ENCODE data around the gene CD44.

Gene CD44

DNA sequence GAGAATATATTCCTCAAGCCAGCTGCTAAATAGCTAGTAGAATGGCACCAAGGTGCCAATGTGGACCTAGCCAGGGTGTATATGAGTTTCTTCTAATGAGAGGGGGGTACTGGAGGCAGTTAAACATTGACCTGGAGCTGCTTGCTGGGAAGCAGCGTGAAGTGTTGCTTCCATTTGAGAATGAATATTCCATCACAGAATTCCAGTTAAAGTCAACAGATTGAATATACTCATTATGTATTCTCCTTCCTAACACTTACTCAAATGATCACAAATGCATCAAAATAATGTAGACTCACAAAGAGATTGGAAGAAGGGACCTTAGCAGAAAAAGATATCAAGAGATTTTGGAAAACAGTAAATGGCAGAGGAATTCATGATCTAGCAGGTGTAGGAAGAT, 102.1 kb downstream of the CD44 start:
- no peak for FAIRE-seq

DNA sequence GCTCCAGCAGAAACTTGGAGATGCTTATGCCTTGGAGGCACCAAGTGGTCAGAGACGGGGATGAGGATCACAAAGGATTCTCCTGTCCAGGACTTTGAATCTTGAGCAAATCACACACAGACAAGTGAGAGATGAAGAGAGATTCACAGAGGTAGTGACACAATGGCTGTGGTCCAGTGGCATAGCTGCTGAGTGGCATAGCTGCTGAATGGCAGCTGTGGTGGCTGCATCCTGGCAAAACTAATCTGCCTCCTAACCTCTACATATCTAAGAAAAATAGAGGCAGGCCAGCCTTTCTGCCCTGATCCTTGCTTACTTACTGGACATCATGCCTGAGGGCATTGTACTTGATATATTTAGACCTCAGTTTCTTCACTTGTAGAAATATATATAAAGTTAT, 102.6 kb downstream of the CD44 start:
- FAIRE-seq: no peak

DNA sequence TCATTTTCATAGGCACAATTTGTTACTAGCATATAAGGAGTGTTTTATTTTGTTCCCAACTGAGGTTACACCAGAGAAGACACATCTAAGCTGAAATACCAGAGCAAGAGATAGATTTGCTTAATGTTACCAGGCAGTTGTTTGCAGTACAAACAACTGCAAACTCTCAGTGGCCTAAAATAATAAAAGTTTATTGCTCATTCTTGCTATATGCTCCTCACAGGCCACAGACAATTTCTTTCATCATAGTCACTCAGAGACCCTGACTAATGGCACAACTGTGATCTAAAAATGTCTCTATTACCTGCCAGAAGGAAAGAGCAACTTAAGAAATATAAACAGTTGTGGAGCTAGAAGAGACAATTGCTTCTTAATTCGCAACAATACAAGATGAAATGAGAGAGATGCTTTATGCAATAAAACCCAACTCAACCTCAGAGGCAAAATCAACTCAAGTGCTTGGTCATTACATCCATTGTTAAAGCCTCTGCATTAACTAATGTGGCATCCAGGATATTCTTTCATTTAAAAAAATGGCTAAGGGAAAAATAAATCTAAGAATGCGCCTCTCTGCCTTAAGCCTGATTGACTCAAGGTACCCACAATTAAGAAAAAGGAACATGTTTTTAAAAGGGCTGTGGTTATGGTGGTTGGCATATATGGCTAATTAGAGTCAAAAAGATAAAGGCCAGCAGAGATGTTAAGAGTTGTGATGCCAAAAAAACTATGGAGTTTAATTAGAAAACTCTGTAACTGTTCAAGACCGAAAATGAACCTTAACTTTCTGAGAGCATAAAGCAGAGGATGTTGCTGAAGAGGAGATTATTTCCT, 103.7 kb downstream of the CD44 start:
- FAIRE-seq: no peak

DNA sequence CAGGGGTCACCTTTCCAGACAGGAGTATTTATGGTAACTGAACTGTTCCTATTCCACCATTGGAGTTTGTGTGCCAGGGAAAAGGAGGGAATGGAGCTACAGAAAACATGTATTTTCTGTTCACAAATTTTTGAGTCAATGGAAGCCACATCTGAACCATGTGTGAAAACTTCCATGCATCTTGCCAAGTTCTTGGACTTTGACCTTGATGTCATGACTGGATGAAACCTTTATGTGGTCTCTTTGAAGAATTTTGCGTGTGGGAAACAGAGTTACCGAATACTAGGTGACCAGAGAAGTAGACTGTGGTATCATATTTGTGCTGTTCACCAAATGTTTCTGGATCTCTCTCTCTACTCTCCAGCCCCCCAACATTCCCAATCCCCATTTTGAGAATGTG, 104.8 kb downstream of the CD44 start:
- FAIRE-seq: no peak

DNA sequence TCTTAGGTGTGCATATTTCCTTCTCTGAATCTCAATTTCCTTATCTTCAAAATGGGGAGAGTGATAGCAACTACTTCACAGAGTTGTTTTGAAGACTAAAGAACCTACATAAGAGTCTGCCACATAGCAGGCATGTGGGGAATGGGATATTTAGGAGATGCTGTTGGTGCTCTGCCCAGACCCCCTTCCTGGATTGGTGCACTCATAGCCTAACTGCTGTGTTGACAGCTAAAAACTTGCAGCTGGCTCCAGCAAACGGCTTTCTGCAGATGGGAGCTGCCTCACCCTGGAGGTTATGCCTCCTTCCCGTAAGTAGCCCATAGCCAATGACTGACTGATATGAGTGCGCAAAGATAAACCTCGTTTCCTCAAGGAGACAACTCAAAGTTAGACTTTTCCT, 106.1 kb downstream of the CD44 start:
- no peak for FAIRE-seq

DNA sequence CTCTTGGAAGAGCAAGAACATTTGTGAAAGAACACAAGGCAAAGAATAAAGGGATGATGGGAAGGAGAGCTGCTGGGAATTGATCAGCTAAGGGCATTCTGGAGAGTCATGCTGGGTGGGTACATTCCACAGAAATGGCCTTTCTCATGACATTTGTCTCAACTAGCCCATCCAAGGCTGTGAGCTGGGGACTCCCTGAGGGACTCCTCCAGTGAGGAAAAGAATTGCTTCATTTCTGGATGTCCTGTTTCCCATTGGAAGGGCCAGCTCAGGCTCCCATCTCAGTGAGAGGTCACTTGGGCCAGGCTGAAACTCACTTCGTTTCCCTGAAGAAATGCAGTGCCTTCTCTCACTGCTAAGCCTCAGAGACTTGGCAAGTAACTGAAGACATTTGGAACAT, 106.8 kb downstream of the CD44 start:
- no peak for FAIRE-seq

DNA sequence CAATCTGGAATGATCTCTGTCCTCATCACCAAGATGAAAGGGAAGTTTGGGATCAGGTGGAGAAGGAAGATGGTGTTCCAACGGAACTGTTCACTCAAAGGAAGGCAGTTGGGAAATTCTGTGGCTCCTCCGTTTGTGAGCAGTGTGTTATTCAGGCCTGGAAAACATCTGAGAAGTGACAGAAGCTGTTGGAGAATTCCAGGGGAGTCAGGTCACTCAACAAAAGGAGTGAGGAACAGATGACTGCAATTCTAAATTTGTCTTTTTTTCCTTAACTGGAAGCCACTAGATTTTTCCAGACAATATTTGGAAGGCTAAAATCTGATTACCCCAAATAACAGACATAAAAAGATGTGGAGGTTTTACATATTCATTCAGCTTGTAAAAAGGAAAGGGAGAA, 107.8 kb downstream of the CD44 start:
- FAIRE-seq: no peak

DNA sequence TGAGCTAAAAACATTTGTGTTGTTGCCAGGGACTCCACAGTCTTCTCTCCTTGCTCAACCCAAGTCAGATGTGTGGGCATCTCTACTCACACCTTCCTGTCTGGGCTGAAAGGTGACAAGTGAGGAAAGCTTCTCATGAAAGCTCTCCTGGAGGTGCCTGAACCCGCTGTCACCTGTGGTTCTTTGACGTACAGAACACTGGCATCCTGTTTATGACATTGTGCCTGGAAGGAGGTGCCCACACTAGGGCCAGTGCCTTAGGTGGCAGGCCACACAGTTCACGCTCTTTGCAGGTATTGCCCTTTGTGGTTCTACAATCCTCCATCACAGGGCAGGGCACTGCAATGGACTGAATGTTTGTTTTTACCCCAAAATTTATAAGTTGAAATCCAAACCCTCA, 108.5 kb downstream of the CD44 start:
- FAIRE-seq: no peak

DNA sequence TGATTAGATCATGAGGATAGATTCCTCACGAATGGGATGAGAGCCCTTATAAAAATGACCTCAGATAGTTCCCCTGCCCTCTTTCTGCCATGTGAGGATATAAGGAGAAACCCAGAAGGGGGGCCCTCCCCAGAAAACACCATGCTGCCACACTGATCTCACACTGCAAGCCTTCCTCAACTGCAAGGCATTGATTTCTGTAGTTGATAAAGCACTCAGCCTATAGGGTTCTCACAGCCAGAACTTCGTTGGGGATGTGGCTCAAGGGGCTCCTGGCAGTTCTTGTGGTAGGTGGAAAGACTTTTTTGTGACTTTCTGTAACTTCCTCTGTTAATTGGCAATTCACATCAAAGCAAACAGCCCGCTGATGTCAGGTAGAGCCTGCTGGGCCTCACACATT, 108.9 kb downstream of the CD44 start:
- FAIRE-seq: no peak

DNA sequence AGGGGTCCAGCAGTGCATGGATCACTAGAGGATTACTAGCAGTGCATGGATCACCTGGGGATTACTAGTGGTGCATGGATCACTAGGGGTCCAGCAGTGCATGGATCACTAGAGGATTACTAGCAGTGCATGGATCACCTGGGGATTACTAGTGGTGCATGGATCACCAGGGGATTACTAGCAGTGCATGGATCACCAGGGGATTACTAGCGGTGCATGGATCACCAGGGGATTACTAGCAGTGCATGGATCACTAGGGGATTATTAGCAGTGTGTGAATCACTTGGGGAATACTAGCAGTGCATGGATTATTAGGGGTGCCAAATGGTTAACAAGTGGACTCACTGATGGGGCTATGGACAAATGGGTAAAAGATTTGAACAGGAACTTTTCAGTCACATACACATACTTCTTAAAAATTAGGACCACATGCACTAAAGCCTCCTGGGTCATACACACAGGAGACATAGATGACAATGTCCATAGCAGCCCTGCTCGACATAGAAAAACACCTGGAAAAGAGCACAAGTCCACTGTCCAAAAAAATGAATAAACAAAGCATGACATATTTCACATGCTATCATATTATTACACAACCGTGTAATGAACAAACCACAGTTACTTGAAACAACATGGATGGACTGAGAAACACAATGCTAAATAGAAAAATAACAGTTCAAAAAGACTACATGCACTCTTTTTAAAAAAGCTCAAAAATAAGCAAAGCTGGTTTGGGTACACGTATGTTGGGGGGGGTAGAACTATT, 109.8 kb downstream of the CD44 start:
- no peak for FAIRE-seq

DNA sequence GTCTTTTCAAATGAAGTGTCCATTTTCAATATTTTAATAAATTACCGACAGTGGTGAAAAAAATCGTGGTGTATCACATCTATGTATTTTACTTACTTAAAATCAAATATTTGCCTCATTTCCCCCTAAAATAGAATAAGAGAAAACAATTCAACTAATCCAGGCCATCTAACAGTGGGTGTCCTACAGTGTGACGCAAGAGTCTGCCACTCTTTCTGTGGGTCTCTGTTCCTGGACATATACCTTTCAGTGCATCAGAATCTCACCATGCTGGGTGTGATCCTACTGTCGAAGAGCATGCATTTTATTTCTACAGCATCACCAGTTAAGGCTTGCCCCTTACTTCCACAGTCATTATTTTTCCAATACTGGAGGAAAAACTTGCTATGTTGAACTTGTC, 111.2 kb downstream of the CD44 start:
- no peak for FAIRE-seq

DNA sequence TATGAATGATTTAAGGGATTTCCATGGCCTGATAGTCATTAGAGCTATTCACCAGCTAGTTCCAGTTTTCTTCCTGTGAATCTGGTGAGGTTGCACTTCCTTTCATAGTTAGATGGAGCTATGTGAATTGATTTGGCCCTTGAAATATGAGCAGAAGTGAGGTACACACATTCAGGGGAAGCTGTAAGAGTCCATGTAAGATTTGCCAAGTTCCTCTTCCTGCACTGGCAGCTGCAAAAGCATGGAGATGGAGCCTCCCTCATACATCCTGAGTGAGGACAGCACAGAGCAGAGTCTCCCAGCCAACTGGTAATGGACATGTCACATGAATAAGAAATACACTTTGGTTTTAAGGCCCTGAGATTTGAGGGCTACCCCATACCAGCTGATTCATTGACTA, 111.7 kb downstream of the CD44 start:
- FAIRE-seq: no peak

DNA sequence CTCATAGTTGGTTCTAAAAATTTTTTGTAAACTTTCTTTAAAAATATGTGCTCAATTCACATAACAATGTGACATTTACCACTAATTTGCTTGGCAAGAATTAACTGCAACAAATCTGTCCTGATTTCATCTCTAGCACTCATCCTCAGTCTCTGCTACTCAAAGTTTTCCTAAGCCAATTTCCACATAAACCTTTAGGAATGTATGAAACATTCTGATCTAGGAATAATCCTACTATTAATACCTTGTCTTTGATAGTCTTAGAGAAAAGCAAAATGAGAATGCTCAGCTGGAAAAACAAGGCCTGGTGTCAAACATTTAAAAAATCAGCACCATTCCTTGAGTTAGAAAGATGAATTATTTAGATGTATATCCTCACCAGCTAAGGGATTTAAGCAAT, 114.3 kb downstream of the CD44 start:
- no peak for FAIRE-seq

DNA sequence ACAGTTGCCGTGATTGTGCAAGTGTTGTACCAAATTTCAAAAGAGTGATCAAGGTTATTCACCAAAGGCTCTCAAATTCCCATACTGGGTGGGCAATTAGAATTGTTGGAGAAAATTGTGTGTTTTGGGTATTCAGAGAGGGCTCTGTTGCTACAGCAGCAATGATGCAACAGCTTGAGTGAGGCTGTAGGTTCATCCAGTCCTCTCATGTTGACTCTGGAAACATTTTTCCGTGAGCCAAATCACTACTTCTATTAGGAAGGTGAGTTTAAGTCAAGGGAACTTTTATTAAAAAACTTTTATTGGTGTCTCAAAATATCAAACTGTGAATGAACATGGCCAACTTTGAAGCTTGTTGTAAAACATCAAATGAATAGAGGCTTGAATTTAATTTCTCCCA, 116.5 kb downstream of the CD44 start:
- FAIRE-seq: no peak

DNA sequence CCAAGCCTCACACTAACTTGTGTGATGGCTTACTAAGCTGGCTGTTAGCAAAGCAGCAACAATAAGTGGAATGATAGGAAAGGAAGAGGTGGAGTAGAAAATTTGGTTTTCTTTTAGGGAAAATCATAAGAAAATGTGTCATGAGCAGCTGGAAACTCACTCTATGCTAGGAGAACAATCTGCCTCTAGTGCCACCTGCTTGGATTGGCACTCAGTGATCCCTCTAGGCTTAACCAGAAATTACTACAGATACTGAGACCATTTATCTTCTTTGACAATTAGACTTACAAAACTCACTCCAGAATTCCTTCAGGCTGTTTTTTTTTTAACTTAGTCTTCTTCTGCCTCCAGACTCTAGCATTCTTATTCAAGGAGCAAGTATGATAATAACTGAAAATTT, 117.3 kb downstream of the CD44 start:
- no peak for FAIRE-seq

DNA sequence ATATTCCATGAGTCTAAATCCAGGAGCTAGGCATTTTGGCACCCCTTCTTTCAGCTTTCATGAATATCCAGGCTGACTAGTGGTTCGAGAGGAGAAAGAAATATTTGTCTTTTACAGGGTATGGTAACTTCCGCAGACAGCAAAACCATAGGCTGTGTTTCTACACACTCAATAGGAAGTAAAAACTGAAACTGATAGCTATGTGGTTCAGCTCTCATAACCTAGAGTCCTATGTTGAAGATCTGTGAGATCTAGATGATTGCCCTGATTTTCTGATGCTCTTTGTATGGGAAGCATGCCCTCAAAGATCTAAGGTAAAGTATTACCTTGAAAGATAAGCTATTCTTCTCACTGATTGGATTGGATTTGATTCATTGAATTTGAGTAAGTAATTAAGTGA, 118.3 kb downstream of the CD44 start:
- FAIRE-seq: no peak

DNA sequence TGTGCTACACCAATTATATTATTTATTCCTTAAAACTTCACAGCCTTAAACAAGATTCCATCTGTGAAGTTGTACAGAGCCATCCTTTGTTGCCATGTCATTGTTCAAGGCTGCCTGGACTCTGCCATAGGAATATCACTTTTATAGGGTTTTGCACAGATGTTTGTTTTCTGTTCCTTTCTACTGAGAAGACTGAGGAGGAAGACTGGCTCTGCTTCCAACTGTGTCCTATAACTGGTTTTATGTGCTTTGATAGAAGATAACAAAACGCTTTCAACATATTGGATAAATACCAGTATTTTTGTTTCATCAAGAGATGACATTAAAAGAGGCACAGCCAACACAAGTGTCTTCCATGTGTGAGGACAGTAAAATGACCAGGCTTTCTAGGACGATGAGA, 120.6 kb downstream of the CD44 start:
- peak; percentile 73 for FAIRE-seq

DNA sequence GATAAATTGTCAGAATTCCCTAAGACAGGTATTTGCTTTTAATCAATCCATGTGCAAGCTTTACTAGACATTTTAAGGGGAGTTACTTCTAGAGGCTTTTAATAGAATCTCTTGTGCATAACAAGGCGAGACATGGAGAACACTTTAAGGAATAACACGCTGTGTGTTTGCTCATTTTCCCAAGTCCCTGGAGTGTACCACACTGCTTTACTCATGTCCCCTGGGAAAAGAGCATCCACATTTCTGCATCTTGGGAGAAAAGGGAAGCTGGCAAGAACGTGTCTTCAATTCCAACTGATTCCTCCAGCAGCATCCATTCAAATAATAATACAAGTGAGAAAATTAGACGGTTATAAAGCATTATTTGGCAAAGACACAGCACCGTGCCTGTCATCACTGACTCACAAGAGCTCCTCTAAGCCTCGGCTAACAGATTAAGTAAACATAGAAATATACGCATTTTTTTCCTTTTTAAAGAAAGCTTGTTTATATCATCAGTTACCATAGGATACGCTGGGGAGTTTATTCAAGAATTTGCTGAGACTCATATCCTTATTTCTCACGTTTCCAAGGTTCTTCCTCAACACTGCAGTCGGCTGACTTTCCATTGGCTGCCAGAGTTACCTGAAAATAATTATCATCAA, 121.5 kb downstream of the CD44 start:
- FAIRE-seq: no peak

DNA sequence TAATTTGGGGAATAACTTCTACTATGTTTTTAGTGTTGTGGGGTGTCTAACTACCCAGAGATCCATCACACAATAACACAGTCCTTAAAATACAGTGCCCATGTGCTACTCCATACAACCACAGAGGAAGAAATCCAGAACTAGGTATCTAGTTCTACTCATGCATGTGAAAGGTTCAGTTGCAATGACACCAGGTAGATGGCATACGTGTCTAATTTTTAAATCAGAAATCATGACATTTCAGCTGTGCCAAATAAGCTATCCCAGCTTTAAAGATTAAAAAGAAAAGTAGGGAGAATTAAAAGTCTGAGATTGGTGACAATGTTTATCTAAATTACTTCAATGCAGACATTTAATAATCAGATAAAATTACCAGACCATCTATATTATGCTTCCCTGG, 122.2 kb downstream of the CD44 start:
- FAIRE-seq: no peak

DNA sequence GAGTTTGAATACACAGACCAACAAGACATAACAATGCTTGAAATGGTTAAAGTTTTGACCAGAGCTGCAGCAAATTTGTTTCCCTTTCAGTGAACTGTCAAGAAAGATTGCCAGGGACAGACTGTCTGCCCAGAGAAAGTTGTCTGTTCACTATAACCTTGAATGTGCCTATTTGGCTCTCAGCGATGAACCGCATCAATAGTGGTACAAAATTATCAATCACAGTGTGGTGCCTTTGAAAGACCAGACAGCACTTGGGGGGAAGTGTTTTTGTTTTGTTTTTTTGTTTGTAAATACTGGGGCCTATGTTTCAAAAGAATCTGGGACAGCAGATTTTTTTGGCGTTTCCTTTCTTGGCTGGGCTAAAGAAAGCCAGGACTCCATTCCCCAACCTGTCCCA, 123.1 kb downstream of the CD44 start:
- no peak for FAIRE-seq

DNA sequence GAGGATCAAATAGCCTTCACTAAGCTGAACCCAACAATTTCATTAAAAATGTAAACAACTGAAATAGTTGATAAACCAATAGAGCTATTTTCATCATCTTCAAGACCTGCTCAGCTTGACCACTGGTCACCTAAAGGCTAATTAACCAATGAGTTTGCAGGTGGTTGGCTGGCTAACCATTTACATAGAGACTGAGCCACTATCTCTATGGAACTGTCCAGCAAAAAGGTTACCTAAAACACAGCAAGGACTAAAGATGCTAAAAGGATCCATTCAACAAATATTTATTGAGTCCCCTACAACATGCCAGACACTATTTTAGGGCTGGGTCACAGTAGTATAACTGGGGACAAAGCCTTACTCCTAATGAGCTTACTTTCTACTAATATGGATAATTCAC, 123.8 kb downstream of the CD44 start:
- no peak for FAIRE-seq

DNA sequence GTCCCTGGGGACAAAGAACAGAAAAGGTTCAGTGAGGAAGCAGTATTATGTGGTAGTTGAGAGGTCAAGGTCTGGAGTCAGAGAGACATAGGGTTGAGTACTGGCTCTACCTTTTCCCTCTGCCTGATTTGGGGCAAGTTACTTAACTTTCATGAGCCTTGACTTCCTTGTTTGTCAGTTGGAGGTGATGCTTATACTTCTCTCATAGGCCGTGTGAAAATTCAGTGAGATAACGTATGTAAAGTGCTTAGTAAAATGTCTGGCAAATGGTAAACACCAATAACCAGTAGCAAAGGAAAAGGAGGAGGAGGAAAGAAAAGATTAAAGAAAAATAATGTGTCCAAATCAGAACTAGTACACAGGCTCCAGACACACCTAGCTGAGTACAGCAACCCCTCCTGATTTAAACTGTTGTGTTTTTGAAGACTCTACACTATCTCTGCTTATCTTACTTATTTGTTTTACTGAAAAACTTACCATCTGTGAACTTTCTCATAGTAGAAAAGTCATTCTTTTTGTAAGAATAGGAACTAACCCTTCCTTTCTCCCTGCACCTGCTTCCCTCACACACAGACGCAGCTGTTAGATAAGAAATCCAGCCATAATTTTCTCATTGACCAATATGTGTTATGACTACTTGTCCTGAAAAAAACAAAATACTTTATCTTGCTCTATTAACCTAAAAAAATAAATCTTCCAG, 126.9 kb downstream of the CD44 start:
- FAIRE-seq: no peak

DNA sequence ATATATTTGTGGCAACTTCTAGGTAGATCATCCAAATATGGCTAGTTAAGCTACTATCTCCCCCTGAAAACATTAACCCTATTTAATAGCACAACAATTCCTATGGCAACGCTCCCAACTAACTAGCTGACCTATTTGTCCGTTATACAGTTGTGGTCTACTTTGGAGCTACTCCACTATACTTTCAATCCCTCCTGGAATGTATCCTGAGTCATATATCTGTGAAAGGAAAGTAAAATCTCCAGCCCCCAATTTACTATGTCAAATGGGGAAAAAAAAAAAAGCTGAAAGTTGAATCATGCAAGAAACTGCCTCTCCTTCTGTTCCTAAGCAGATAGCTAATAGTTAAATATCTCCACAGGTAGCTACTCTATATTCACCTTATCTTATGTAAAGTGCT, 128.5 kb downstream of the CD44 start:
- FAIRE-seq: no peak
